HepG2 (cell line): ENCODE data around the gene ACOT8. TPM values are rescaled to one million over a fixed set of nuclear protein-coding genes. Genes with fewer than 3 reads are reported as not detected.
A peak's percentile ranks its signal among the peaks of the same experiment; 100 is the strongest.

Experiments used
- ATAC-seq: fragments of 200-7000 bp; cut with Tn5 transposase; 3 replicates; pipeline ENCODE4 v1.9.1; 2020; ENCODE audit warnings: mild to moderate bottlenecking, moderate library complexity
- Bru-seq: library from RNA; stranded (reverse); fragments of 400-500 nt; gene quantifications from one replicate; lab custom pipeline; 2021; lab: Mats Ljungman, UMichigan
- BruChase-seq, 2 experiments: library from RNA; stranded (reverse); fragments of 400-500 nt; gene quantifications; one replicate each; lab custom pipeline; 2021; lab: Mats Ljungman, UMichigan
- BruUV-seq: library from RNA; stranded (reverse); fragments of 400-500 nt; replicated peaks from 2 replicates; lab custom pipeline; 2021; lab: Mats Ljungman, UMichigan
- CTCF ChIA-PET: fragments of 300-600 bp; formaldehyde crosslinking; extraction: SDS; loops from one replicate; lab custom pipeline; 2021; ENCODE audit warnings: low total read pairs, inconsistent platforms, low intra/inter-chr PET ratio; lab: Yijun Ruan, JAX
- POLR2A ChIA-PET: fragments of 350-600 bp; sonication (Branson Sonifier 250); formaldehyde crosslinking; loops from one replicate; lab custom pipeline; 2020; ENCODE audit warnings: antibody characterized with exemption, inconsistent platforms; lab: Yijun Ruan, JAX
- DNase-seq: peaks from one replicate; pipeline ENCODE4 v3.0.0-alpha.2; 2015; ENCODE audit warnings: low spot score
- FAIRE-seq: peaks from 3 replicates; lab custom pipeline; 2011; peaks lifted over from hg19 to GRCh38; lab: Jason Lieb, UNC
- H2AFZ ChIP-seq: one replicate; pipeline ENCODE4 v1.6.1; 2011; ENCODE audit warnings: low read length, inconsistent platforms
- H3K27ac ChIP-seq: fragments of 300-600 bp; 3 replicates; pipeline ENCODE4 v1.8.0; 2011; ENCODE audit warnings: mixed run types, mild to moderate bottlenecking, mixed read lengths, low read length, inconsistent platforms; ENCODE audit not compliant: insufficient read depth; ENCODE audit errors: extremely low read length
- H3K27me3 ChIP-seq, 2 experiments: fragments of 200-600 bp in 1 of 2; 2 replicates in 1 of 2; 3 replicates in 1 of 2; pipeline versions ENCODE4 v1.6.0 to v1.8.0; 2011; ENCODE audit warnings: low read length in 2 of 2, mild to moderate bottlenecking in 2 of 2, moderate library complexity in 2 of 2, inconsistent platforms in 1 of 2; ENCODE audit not compliant: insufficient read depth in 2 of 2, control insufficient read depth in 1 of 2
- H3K36me3 ChIP-seq, 2 experiments: fragments of 200-600 bp in 1 of 2; replicated peaks in 1 of 2; 2 replicates in 1 of 2; 3 replicates in 1 of 2; pipeline versions ENCODE4 v1.5.1 to v1.8.0; 2011; ENCODE audit warnings: low read length in 2 of 2, inconsistent platforms in 1 of 2; ENCODE audit not compliant: insufficient read depth in 2 of 2, control insufficient read depth in 1 of 2
- H3K4me1 ChIP-seq: 2 replicates; pipeline ENCODE4 v1.5.1; 2012; ENCODE audit warnings: low read length, inconsistent platforms; ENCODE audit not compliant: insufficient read depth
- H3K4me2 ChIP-seq: 2 replicates; pipeline ENCODE4 v1.6.0; 2011; ENCODE audit warnings: low read depth, low read length, inconsistent platforms
- H3K4me3 ChIP-seq, 3 experiments: fragments of 200-600 bp in 1 of 3; sonication (generic), shearing (Covaris generic) in 1 of 3; replicated peaks in 1 of 3; 2 replicates each; pipeline ENCODE4 v1.5.1; 2011 to 2016; ENCODE audit warnings: low read length in 3 of 3, inconsistent platforms in 2 of 3, low read depth in 2 of 3, mild to moderate bottlenecking in 2 of 3, control low read depth in 1 of 3, mixed read lengths in 1 of 3; ENCODE audit not compliant: insufficient read depth in 1 of 3
- H3K79me2 ChIP-seq: one replicate; pipeline ENCODE4 v1.6.1; 2011; ENCODE audit warnings: low read length, inconsistent platforms; ENCODE audit not compliant: insufficient read depth
- H3K9ac ChIP-seq: 2 replicates; pipeline ENCODE4 v1.6.0; 2011; ENCODE audit warnings: mild to moderate bottlenecking, low read depth, low read length, inconsistent platforms; ENCODE audit not compliant: insufficient read depth
- H3K9me3 ChIP-seq: 2 replicates; pipeline ENCODE4 v1.5.1; 2012; ENCODE audit warnings: mild to moderate bottlenecking, low read length
- H4K20me1 ChIP-seq: 2 replicates; pipeline ENCODE4 v1.6.0; 2011; ENCODE audit warnings: inconsistent platforms, mild to moderate bottlenecking, low read length, moderate library complexity; ENCODE audit not compliant: insufficient read depth
- HNRNPL ChIP-seq: fragments of 200-400 bp; formaldehyde crosslinking; IDR thresholded peaks from 2 replicates; pipeline ENCODE4 v1.6.1; 2017; ENCODE audit warnings: mild to moderate bottlenecking, low read depth, low read length
- KDM6A ChIP-seq: IDR thresholded peaks from 2 replicates; pipeline ENCODE4 v1.6.1; 2016; ENCODE audit warnings: low read depth
- NCOA1 ChIP-seq: sonication (generic); formaldehyde crosslinking; IDR thresholded peaks from 2 replicates; pipeline ENCODE4 v1.9.0; 2021; ENCODE audit warnings: missing genetic modification reagents
- TP53 ChIP-seq: sonication (generic); formaldehyde crosslinking; conservative IDR thresholded peaks from 2 replicates; pipeline ENCODE4 v1.4.0; 2020; ENCODE audit warnings: missing genetic modification reagents
- ZNF329 ChIP-seq: sonication (generic); formaldehyde crosslinking; IDR thresholded peaks from 2 replicates; pipeline ENCODE4 v1.9.0; 2021; ENCODE audit warnings: low read depth, mild to moderate bottlenecking, missing genetic modification reagents
- ZNF652 ChIP-seq: IDR thresholded peaks from 2 replicates; pipeline ENCODE4 v1.6.1; 2016; ENCODE audit warnings: low read depth, borderline replicate concordance
- WGBS: methylation state at CpG from one replicate; pipeline ENCODE4 v1.1.6; 2017; ENCODE audit warnings: low lambda C conversion rate; 5-methylcytosine and 5-hydroxymethylcytosine counted together
- in situ Hi-C: cut with HindIII; loops from 2 replicates; pipeline ENCODE4 v1.10.0; 2017; ENCODE audit warnings: low pct_unique_long_range_greater_than_20kb; ENCODE audit not compliant: extremely low pct_ligation_motif_present
- intact Hi-C: fragments of 100-400 bp; cut with micrococcal nuclease; formaldehyde crosslinking; loops from one replicate; pipeline ENCODE4 v1.10.0; 2022; ENCODE audit not compliant: unreplicated experiment
- long read RNA-seq, 2 experiments: library from RNA in 1 of 2; library from polyadenylated mRNA in 1 of 2; stranded (forward) in 1 of 2; unstranded in 1 of 2; transcript quantifications; one replicate each; pipeline ENCODE4 v2.0.0, GENCODE V29; 2019 to 2022
- polyA minus RNA-seq, 3 experiments: library from RNA; depleted of rRNA, polyadenylated mRNA; stranded (reverse); fragments of >200 nt; gene quantifications; 2 replicates each; pipeline ENCODE4 v1.2.3, GENCODE V29; 2011; ENCODE audit warnings: low replicate concordance in 1 of 3
- polyA plus RNA-seq, 8 experiments: library from polyadenylated mRNA; depleted of rRNA in 3 of 8; stranded (reverse) in 7 of 8; unstranded in 1 of 8; fragments of >200 nt; fragmentation: Illumina TruSeq in 4 of 8; extraction: Trizol in 4 of 8; gene quantifications; 2 replicates each; pipeline versions ENCODE4 v1.2.1 to v1.2.3, GENCODE V29; 2011 to 2016; ENCODE audit warnings: low read depth in 4 of 8, missing spikeins in 1 of 8, mixed read lengths in 1 of 8; ENCODE audit not compliant: insufficient read depth in 1 of 8
- total RNA-seq, 5 experiments: library from RNA; depleted of rRNA; stranded (reverse); fragments of >200 nt; fragmentation: Illumina TruSeq; extraction: Trizol; gene quantifications; 2 replicates each; pipeline ENCODE4 v1.2.3, GENCODE V29; 2016; ENCODE audit warnings: low read depth in 1 of 5
- TF ChIP-seq, protein P1 (sequence below): sonication (generic); formaldehyde crosslinking; IDR thresholded peaks from 2 replicates; pipeline ENCODE4 v1.5.0; 2020; ENCODE audit warnings: mild to moderate bottlenecking, missing genetic modification reagents
- TF ChIP-seq, protein P2 (sequence below): sonication (generic); formaldehyde crosslinking; conservative IDR thresholded peaks from 2 replicates; pipeline ENCODE4 v1.4.0; 2020; ENCODE audit warnings: missing genetic modification reagents
- TF ChIP-seq, protein P3 (sequence below): sonication (generic); formaldehyde crosslinking; IDR thresholded peaks from 2 replicates; pipeline ENCODE4 v1.4.0; 2020; ENCODE audit warnings: missing genetic modification reagents

Gene ACOT8
- total RNA-seq (2016; rRNA removed; fragmentation: Illumina TruSeq; extraction: Trizol) (31.4 and 39.1 TPM in 2 replicates), polyA plus RNA-seq (2011; rRNA removed) (45.5 and 54.4 TPM in 2 replicates), polyA minus RNA-seq (2011; rRNA and poly(A)+ RNA removed; ENCODE audit: low replicate concordance) (60.4 and 71.0 TPM in 2 replicates), Bru-seq, nascent RNA (percentile 65 among the genes with signal in this experiment), BruChase-seq, experiment 1, labeled RNA remaining after a 6-hour chase (percentile 46 among the genes with signal in this experiment), BruChase-seq, experiment 2, labeled RNA remaining after a 2-hour chase (percentile 51 among the genes with signal in this experiment)
- total RNA-seq (2016; cell fraction: cytosol; rRNA removed; fragmentation: Illumina TruSeq; extraction: Trizol; ENCODE audit: low read depth) = 13.6 and 16.0 TPM in 2 replicates
- 30.3 and 38.0 TPM in 2 replicates for total RNA-seq (2016; cell fraction: insoluble cytoplasmic fraction; rRNA removed; fragmentation: Illumina TruSeq; extraction: Trizol)
- total RNA-seq (2016; cell fraction: membrane; rRNA removed; fragmentation: Illumina TruSeq; extraction: Trizol) = 19.0 and 20.4 TPM in 2 replicates
- 17.7 and 20.1 TPM in 2 replicates for total RNA-seq (2016; cell fraction: nucleus; rRNA removed; fragmentation: Illumina TruSeq; extraction: Trizol)
- polyA plus RNA-seq (2011; cell fraction: cytosol; rRNA removed) = 50.4 and 73.4 TPM in 2 replicates
- 70.1 and 71.8 TPM in 2 replicates for polyA plus RNA-seq (2011; cell fraction: nucleus; rRNA removed)
- 16.3 and 20.3 TPM in 2 replicates for polyA plus RNA-seq (2012)
- polyA plus RNA-seq (2016; cell fraction: cytosol; fragmentation: Illumina TruSeq; extraction: Trizol; ENCODE audit: low read depth) = 11.4 and 13.6 TPM in 2 replicates
- polyA plus RNA-seq (2016; cell fraction: insoluble cytoplasmic fraction; fragmentation: Illumina TruSeq; extraction: Trizol; ENCODE audit: low read depth) = 33.1 and 35.2 TPM in 2 replicates
- polyA plus RNA-seq (2016; cell fraction: membrane; fragmentation: Illumina TruSeq; extraction: Trizol; ENCODE audit: low read depth) = 13.3 and 16.5 TPM in 2 replicates
- polyA plus RNA-seq (2016; cell fraction: nucleus; fragmentation: Illumina TruSeq; extraction: Trizol; ENCODE audit: insufficient read depth, low read depth) = 27.1 and 29.1 TPM in 2 replicates
- 13.3 and 13.7 TPM in 2 replicates for polyA minus RNA-seq (2011; cell fraction: cytosol; rRNA and poly(A)+ RNA removed)
- polyA minus RNA-seq (2011; cell fraction: nucleus; rRNA and poly(A)+ RNA removed) = 30.1 and 36.4 TPM in 2 replicates
- long read RNA-seq, experiment 1, transcript ACOT8-201 (6 exons, 1,168 nt) = major isoform, 42 of 61 reads
- long read RNA-seq, experiment 1, partial matches to known transcripts = 3 of 61 reads
- long read RNA-seq, experiment 1, other reads (novel, unspliced or antisense) = 4 of 61 reads
- long read RNA-seq, experiment 2, transcript ACOT8-201 (6 exons, 1,168 nt) = major isoform, 54 of 70 reads
- long read RNA-seq, experiment 2, partial matches to known transcripts = 7 of 70 reads
- long read RNA-seq, experiment 2, other reads (novel, unspliced or antisense) = 2 of 70 reads

DNA sequence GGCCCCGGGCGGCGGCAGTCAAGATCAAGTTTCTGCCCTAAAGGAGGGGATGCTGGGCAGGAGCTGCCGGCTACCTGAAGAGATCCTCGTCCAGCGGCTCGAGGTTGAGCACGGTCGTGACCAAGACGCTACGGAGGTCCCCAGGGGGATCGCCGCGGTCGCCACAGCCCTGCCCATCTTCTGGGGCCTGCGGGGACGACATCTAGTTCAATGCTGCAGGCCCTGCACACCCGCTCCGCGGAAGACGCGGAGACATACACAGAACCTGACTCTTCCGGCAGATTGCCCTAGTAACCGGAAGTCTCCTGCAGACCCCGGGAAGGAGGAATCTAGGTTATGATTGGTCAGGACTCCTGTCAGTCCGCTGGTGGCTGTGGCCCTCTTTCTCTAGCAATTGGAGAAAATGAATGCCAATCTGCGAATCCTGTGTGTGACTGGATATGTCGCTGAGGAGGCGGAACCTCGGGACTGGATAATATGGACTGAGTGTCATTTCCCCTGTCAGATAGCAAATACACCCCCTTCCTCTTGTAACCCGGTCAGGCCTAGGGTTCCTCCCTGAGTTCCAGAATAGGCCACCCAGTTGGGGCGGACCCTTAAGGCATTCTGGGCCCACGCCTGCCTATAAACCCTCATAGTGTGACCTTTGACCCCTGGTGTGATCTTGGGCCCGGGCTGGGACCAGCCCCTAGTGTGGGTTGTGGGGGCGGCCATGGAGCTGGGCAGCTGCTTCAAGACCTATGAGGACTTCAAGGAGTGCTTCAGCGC, at the start of gene ACOT8, which contains the start of gene ZSWIM3:
Gene ACOT8, minus strand, starts transcription at position 279 of the 768 bp plus-strand sequence. Its CDS starts 77 bp downstream, at position 202.
Gene ZSWIM3, plus strand, starts transcription at position 501 of the 768 bp plus-strand sequence. Its CDS starts 212 bp downstream, at position 713.
- peak; percentile 98 for FAIRE-seq
- no TSS peak for BruUV-seq
- 3% methylated on average over 31 of the region's 36 CpGs for WGBS
- no peaks in the 10 kb centered on the region for H3K36me3 ChIP-seq
- peak; percentile 100 for DNase-seq
- no peaks in the 10 kb centered on the region; a peak in 1 of 5 replicates for H3K27me3 ChIP-seq
- peak within 1 kb of the TSS; percentile 49 for H3K27ac ChIP-seq
- H3K4me2 ChIP-seq = peak within 1 kb of the TSS; percentile 93
- H4K20me1 ChIP-seq = no peaks in the 10 kb centered on the region
- H3K9me3 ChIP-seq = no peaks in the 10 kb centered on the region
- H3K4me3 ChIP-seq = peak within 1 kb of the TSS; percentile 78 to 91 (median 83)
- peak within 1 kb of the TSS; percentile 80 for H3K9ac ChIP-seq
- in situ Hi-C loops = no loop called here
- intact Hi-C loops = loop anchor here (2.0 kb wide), 2 partner anchors 34 to 78 kb away; partner anchors contain the start of genes CTSA, NEURL2 and PCIF1
- CTCF ChIA-PET = no interaction called here
- peaks cover 4% of the 10 kb centered on the region for H3K79me2 ChIP-seq
- peak; percentile 98 for ATAC-seq
- no peak within 1 kb of the TSS for H2AFZ ChIP-seq
- peaks cover 55% of the 10 kb centered on the region for H3K4me1 ChIP-seq
- POLR2A ChIA-PET = interaction anchor here (0.5 to 7.6 kb wide), 18 partner anchors 12 to 89 kb away, joined by 3 to 85 read pairs (median 4); partner anchors contain the start of genes CTSA, DNTTIP1, NEURL2 and PCIF1
- TF ChIP-seq, protein P1, sequence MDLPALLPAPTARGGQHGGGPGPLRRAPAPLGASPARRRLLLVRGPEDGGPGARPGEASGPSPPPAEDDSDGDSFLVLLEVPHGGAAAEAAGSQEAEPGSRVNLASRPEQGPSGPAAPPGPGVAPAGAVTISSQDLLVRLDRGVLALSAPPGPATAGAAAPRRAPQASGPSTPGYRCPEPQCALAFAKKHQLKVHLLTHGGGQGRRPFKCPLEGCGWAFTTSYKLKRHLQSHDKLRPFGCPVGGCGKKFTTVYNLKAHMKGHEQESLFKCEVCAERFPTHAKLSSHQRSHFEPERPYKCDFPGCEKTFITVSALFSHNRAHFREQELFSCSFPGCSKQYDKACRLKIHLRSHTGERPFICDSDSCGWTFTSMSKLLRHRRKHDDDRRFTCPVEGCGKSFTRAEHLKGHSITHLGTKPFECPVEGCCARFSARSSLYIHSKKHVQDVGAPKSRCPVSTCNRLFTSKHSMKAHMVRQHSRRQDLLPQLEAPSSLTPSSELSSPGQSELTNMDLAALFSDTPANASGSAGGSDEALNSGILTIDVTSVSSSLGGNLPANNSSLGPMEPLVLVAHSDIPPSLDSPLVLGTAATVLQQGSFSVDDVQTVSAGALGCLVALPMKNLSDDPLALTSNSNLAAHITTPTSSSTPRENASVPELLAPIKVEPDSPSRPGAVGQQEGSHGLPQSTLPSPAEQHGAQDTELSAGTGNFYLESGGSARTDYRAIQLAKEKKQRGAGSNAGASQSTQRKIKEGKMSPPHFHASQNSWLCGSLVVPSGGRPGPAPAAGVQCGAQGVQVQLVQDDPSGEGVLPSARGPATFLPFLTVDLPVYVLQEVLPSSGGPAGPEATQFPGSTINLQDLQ (CRISPR knock-in tag) = no peak
- TF ChIP-seq, protein P2, sequence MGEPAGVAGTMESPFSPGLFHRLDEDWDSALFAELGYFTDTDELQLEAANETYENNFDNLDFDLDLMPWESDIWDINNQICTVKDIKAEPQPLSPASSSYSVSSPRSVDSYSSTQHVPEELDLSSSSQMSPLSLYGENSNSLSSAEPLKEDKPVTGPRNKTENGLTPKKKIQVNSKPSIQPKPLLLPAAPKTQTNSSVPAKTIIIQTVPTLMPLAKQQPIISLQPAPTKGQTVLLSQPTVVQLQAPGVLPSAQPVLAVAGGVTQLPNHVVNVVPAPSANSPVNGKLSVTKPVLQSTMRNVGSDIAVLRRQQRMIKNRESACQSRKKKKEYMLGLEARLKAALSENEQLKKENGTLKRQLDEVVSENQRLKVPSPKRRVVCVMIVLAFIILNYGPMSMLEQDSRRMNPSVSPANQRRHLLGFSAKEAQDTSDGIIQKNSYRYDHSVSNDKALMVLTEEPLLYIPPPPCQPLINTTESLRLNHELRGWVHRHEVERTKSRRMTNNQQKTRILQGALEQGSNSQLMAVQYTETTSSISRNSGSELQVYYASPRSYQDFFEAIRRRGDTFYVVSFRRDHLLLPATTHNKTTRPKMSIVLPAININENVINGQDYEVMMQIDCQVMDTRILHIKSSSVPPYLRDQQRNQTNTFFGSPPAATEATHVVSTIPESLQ (CRISPR knock-in tag) = no peak; the same call in 1 of the 2 replicates
- TF ChIP-seq ZNF329 (CRISPR knock-in tag) (peak; percentile 59; the same call in 1 of the 2 replicates), HNRNPL (peak; percentile 72; the same call in 1 of the 2 replicates), KDM6A (CRISPR knock-in tag) (no peak), NCOA1 (CRISPR knock-in tag) (no peak), TP53 (0 out of 2 replicates have a peak, but pooled peaks have one; percentile 57), ZNF652 (CRISPR knock-in tag) (no peak; the same call in 1 of the 2 replicates)
- TF ChIP-seq, protein P3, sequence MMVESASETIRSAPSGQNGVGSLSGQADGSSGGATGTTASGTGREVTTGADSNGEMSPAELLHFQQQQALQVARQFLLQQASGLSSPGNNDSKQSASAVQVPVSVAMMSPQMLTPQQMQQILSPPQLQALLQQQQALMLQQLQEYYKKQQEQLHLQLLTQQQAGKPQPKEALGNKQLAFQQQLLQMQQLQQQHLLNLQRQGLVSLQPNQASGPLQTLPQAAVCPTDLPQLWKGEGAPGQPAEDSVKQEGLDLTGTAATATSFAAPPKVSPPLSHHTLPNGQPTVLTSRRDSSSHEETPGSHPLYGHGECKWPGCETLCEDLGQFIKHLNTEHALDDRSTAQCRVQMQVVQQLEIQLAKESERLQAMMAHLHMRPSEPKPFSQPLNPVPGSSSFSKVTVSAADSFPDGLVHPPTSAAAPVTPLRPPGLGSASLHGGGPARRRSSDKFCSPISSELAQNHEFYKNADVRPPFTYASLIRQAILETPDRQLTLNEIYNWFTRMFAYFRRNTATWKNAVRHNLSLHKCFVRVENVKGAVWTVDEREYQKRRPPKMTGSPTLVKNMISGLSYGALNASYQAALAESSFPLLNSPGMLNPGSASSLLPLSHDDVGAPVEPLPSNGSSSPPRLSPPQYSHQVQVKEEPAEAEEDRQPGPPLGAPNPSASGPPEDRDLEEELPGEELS (CRISPR knock-in tag) = peak; percentile 32; the same call in 1 of the 2 replicates
